ENCODE measurements around the gene LRFN4.
A peak's percentile ranks its signal among the peaks of the same experiment; 100 is the strongest.

Gene LRFN4

DNA sequence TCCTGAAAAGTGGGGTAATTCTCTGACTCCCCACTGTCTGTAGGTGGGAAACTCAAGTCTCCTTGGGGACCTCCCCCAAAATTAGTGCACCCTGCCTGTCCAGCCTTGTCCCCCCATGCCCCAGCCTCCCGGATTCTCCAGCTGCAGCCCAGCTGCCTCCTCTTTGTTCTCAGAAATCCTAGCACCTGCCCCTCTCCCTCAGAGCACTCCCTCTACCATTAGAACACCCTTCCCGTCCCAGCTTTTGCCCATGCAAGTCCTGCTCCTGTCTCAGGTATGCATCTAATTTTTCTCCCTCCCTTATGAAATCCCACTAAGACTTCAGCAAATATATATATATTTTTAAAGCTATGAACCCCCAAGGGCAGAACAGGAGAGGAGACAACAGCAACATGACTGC lies 37.3 kb downstream of the LRFN4 start:
- no peak for DNase-seq

DNA sequence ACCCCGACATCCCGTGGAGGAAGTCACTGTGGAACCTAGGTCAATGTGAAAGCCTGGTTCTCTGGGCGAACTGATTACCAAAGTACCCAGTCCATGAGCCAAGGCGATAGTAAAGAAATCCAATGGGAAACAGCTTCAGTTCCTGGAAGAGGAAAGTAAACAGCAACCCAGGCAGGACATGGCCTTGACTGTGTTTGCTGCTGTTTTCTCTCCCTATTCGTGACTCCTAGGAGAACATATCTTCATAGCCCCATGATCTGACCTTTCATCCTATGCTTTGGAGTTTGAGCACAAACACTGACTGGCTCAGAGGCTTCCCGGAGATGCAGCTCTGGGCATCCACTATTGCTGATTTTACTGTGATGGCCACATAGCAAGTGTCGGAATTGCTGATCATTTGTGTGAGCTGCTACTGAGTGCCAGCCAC lies 45.1 kb downstream of the LRFN4 start:
- DNase-seq: no peak

- no peak for DNase-seq
These were observed 45.8 kb downstream of the LRFN4 start for GRCh38 chr11:66902486-66903177.

DNA sequence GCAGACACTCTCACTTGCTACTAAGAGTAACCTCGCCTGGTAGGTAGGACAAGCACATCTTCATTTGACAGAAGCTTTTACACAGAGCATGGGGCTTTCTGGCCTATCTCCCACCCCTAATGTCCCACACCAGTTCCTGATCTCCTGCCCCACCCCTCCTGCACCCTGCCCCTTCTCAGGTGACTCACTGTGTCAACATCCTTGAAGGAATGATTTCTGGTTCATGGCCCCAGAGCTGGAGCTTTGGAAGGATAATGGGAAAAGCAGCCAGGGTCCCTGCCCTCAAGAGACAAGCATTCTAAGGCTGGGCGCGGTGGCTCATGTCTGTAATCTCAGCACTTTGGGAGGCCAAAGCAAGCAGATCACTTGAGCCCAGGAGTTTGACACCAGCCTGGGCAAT lies 47.2 kb downstream of the LRFN4 start:
- peak; percentile 25 for DNase-seq

DNA sequence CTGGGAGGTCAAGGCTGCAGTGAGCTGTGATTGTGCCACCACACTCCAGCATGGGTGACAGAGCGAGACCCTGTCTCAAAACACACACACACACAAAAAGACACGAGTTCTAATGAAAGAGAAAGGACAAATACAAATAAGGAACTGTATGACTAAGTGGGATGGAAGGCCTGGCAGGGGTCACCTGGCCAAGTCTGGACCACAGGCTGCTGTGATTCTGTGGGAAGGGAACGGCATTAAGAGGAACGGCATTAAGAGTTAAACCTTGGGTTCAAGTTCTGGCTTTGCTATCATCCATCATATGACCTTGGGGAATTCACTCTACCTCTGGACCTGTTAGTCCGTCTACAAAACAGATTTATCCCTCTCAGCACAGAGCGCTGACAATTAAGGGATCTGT lies 47.7 kb downstream of the LRFN4 start:
- no peak for DNase-seq

DNA sequence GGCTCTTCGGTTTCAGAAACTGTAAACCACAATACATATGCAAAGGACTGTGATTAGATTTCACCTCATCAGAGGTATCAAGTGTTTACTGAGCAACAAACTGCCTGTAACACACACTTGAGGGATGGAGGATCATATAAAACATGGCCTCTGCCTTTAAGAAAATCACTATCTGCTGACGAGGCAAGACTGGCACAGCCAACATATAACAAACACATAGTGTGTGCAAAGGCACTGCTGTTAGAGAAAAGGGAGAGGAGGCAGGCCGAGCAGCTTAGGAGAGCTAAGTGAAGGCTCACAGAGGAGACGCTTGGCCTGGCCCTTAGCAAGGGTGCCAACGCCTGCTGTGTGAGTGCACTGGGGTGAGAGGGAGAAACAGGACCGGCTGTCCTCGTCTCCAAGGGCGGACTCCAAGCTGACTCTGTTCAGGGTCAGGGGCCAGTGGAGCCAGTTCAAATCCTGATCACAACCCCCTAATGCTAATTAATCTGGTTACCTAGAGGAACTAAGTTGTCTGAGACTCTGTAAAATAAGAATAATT lies 48.2 kb downstream of the LRFN4 start:
- no peak for DNase-seq

- DNase-seq: no peak
These were observed 48.8 kb downstream of the LRFN4 start for GRCh38 chr11:66905631-66906030.

DNA sequence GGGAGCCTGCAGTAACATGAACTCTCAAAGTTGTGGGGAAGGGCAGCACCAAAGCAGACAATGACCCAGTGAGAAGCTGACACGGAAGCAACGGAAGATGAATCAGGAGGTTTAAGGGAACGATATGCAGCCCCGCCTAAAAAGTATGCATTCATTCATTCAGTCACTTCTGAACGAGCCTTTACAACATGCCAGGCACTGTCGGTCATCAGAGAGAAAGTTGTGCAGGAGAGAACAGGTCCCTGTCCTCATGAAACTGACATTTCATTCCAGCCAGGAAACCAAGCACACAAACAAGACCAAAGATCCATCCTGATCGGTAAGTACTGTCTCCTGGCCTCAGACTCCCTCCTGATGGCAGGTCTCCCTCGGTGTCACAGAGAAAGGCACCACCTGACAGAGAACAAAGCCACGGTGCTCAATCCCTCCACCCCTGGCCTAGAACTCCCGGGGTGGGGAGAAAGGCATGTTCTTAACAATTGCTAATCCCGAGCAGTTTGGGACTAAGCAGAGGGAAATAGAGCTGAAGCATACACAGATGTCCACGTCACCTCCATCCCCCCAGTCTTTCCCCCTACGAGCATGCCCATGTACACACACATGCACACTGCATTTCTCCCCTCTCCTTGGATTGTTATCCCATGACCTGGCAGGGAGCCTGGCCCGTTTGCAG lies 49.3 kb downstream of the LRFN4 start:
- DNase-seq: peak; percentile 18

DNA sequence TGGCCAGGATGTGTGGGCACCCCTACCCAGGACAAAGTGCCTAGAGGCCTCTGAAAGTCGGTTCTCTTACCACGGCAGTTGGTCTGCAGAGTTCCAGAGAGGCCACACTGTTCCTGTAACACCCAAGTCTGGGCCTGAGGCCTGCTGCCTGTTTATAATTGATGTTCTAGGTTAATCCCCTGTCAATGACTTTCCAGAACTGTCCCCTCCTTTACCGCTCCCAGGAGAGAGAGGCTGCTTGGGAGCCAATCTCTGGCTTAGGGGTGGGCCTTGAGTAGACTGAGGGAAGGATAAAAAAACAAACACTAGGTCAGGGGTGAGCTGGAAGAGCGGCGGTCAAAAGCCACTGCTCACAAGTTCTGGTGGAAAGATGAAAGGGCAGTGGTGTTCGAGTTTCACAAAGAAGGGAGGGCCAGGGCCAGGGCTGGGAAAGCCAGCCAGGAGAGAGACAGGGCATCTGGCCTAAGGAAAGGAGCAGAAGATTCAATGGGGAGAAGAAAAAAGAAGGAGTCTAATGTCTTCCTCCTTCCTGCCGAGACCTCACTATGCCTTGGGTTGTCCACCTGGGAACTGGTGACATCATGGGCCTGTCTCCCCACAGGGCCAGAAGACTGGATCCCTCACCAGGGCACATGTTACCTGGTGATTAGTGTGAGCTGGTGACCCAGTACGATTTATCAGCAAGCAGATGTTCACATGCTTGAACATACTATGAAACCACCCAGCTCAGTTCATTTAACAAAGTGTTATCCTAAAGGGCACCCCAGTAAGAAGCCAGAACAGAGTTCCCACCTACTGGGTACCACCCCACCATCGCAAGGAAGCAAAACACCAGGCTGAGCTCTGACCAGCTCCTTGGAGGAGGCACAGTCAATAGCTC lies 51.1 kb downstream of the LRFN4 start:
- no peak for DNase-seq

DNA sequence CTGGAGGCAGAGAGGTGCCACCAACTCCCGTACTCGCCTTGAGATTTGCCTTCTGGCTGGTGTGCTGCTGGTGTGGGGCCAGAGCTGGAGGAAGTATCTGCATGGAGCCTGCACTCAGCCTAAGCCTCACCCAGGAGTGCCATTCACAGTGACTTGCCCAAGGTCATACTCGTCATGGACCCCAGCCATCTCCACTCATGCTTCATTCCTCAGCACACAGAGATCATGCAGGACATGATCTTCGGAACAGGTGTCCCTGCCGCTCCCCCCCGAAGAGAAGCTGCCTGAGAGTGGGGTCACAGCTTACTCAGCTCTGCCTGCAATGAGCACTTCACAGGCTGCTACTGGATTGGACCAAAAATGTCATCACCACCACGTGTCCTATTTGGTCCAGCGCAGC lies 52.3 kb downstream of the LRFN4 start:
- no peak for DNase-seq

DNA sequence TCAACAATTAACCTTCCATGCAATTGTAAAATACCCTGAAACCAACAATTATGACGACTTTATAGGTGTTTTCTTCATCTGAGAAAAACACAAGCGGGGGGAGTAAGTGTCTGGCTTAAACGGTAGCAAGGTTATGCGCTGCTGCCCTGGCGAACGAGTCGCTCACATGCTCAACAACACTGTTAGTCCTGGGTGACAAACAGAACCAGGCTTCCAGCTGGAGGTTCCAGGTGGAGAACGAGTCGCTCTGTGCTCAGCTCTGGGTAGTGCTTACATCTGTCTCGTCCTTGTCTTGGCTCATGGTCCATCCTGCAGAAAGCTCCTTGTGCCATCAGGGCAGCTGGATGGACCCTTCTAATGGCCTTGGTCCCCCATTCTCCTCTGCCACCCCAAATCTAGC lies 53.2 kb downstream of the LRFN4 start:
- no peak for DNase-seq

All from HCEC 1CT (cell line).